ENCODE results near the gene TMIGD2.

The TMIGD2 gene

GRCh38 chr19:4320419-4320818 lies 18.2 kb upstream of the TMIGD2 start:
- H3K9me3 ChIP-seq (ENCODE audit: control extremely low read depth in 1 of 5, control insufficient read depth in 4 of 5, insufficient read depth in 2 of 5, low read depth in 1 of 5, low read length in 4 of 5): peaks cover 0 to 6% (median 0%) of the 10 kb centered on the region in 5 experiments
- H3K4me1 ChIP-seq (ENCODE audit: control extremely low read depth in 1 of 4, control insufficient read depth in 4 of 4, insufficient read depth in 4 of 4, low read length in 3 of 4): peaks cover 0 to 6% (median 1%) of the 10 kb centered on the region in 4 experiments
- no peaks in the 10 kb centered on the region for H3K36me3 ChIP-seq (ENCODE audit: control insufficient read depth in 4 of 4, insufficient read depth in 4 of 4, low read length in 3 of 4)
- ChIA-PET CTCF (interaction anchor here (1.5 to 4.6 kb wide), 6 partner anchors 8 to 73 kb away, joined by 4 to 18 read pairs (median 8); partner anchors contain the start of gene YJU2), POLR2A (no interaction called here)
- H3K4me3 ChIP-seq (ENCODE audit: control insufficient read depth in 1 of 7, extremely low read depth in 1 of 7, insufficient read depth in 4 of 7, low read depth in 2 of 7, low read length in 6 of 7): no peak overlapping the region
- DNase-seq: no peak
- H3K27ac ChIP-seq (ENCODE audit: insufficient read depth in 1 of 2, low read depth in 1 of 2, low read length in 2 of 2, poor library complexity in 1 of 2, severe bottlenecking in 2 of 2): no peak overlapping the region
- peaks cover 0 to 3% (median 0%) of the 10 kb centered on the region in 5 experiments for H3K27me3 ChIP-seq (replicated peaks in 2 of 5; ENCODE audit: control insufficient read depth in 4 of 5, insufficient read depth in 5 of 5, low read length in 4 of 5)
- WGBS (ENCODE audit: insufficient coverage): 100% methylated on average over 2 of the region's 2 CpGs

- H3K4me3 ChIP-seq (ENCODE audit: control insufficient read depth in 1 of 7, extremely low read depth in 1 of 7, insufficient read depth in 4 of 7, low read depth in 2 of 7, low read length in 6 of 7): no peak overlapping the region
- CTCF ChIA-PET: interaction anchor here (0.8 to 4.6 kb wide), 8 partner anchors 9 to 72 kb away, joined by 3 to 18 read pairs (median 4); partner anchors contain the start of gene YJU2
- WGBS (ENCODE audit: insufficient coverage): 100% methylated on average over 2 of the region's 2 CpGs
- H3K27ac ChIP-seq (ENCODE audit: insufficient read depth in 1 of 2, low read depth in 1 of 2, low read length in 2 of 2, poor library complexity in 1 of 2, severe bottlenecking in 2 of 2): no peak overlapping the region
- DNase-seq: peak in 2 of 3 donors; percentile 41 to 42
- H3K9me3 ChIP-seq (ENCODE audit: control extremely low read depth in 1 of 5, control insufficient read depth in 4 of 5, insufficient read depth in 2 of 5, low read depth in 1 of 5, low read length in 4 of 5): peaks cover 0 to 6% (median 0%) of the 10 kb centered on the region in 5 experiments
- peaks cover 0 to 6% (median 1%) of the 10 kb centered on the region in 4 experiments for H3K4me1 ChIP-seq (ENCODE audit: control extremely low read depth in 1 of 4, control insufficient read depth in 4 of 4, insufficient read depth in 4 of 4, low read length in 3 of 4)
- POLR2A ChIA-PET: interaction anchor here (0.5 kb wide), 1 partner anchor 10 kb away, joined by 3 read pairs; no protein-coding TSS in a partner anchor
- H3K36me3 ChIP-seq (ENCODE audit: control insufficient read depth in 4 of 4, insufficient read depth in 4 of 4, low read length in 3 of 4): no peaks in the 10 kb centered on the region
- H3K27me3 ChIP-seq (replicated peaks in 2 of 5; ENCODE audit: control insufficient read depth in 4 of 5, insufficient read depth in 5 of 5, low read length in 4 of 5): no peaks in the 10 kb centered on the region
These were observed 17.0 kb upstream of the TMIGD2 start for GRCh38 chr19:4319067-4319718.

GRCh38 chr19:4318460-4318859 lies 16.3 kb upstream of the TMIGD2 start:
- Histone ChIP-seq H3K36me3 (ENCODE audit: control insufficient read depth in 4 of 4, insufficient read depth in 4 of 4, low read length in 3 of 4) (no peaks in the 10 kb centered on the region), H3K4me3 (ENCODE audit: control insufficient read depth in 1 of 7, extremely low read depth in 1 of 7, insufficient read depth in 4 of 7, low read depth in 2 of 7, low read length in 6 of 7) (no peak overlapping the region), H3K27me3 (replicated peaks in 2 of 5; ENCODE audit: control insufficient read depth in 4 of 5, insufficient read depth in 5 of 5, low read length in 4 of 5) (no peaks in the 10 kb centered on the region), H3K27ac (ENCODE audit: insufficient read depth in 1 of 2, low read depth in 1 of 2, low read length in 2 of 2, poor library complexity in 1 of 2, severe bottlenecking in 2 of 2) (no peak overlapping the region), H3K9me3 (ENCODE audit: control extremely low read depth in 1 of 5, control insufficient read depth in 4 of 5, insufficient read depth in 2 of 5, low read depth in 1 of 5, low read length in 4 of 5) (peaks cover 0 to 6% (median 0%) of the 10 kb centered on the region in 5 experiments), H3K4me1 (ENCODE audit: control extremely low read depth in 1 of 4, control insufficient read depth in 4 of 4, insufficient read depth in 4 of 4, low read length in 3 of 4) (peaks cover 0 to 6% (median 1%) of the 10 kb centered on the region in 4 experiments)
- DNase-seq: no peak
- ChIA-PET CTCF (interaction anchor here (2.2 to 4.6 kb wide), 2 partner anchors 12 to 34 kb away, joined by 13 to 18 read pairs; no protein-coding TSS in a partner anchor), POLR2A (interaction anchor here (0.5 kb wide), 1 partner anchor 10 kb away, joined by 3 read pairs; no protein-coding TSS in a partner anchor)
- 97% methylated on average over 5 of the region's 7 CpGs for WGBS (ENCODE audit: insufficient coverage)

- H3K4me1 ChIP-seq (ENCODE audit: control extremely low read depth in 1 of 4, control insufficient read depth in 4 of 4, insufficient read depth in 4 of 4, low read length in 3 of 4): peaks cover 0 to 6% (median 1%) of the 10 kb centered on the region in 4 experiments
- H3K4me3 ChIP-seq (ENCODE audit: control insufficient read depth in 1 of 7, extremely low read depth in 1 of 7, insufficient read depth in 4 of 7, low read depth in 2 of 7, low read length in 6 of 7): no peak overlapping the region
- H3K36me3 ChIP-seq (ENCODE audit: control insufficient read depth in 4 of 4, insufficient read depth in 4 of 4, low read length in 3 of 4): no peaks in the 10 kb centered on the region
- H3K9me3 ChIP-seq (ENCODE audit: control extremely low read depth in 1 of 5, control insufficient read depth in 4 of 5, insufficient read depth in 2 of 5, low read depth in 1 of 5, low read length in 4 of 5): peaks cover 0 to 6% (median 0%) of the 10 kb centered on the region in 5 experiments
- DNase-seq: no peak
- no peak overlapping the region for H3K27ac ChIP-seq (ENCODE audit: insufficient read depth in 1 of 2, low read depth in 1 of 2, low read length in 2 of 2, poor library complexity in 1 of 2, severe bottlenecking in 2 of 2)
- H3K27me3 ChIP-seq (replicated peaks in 2 of 5; ENCODE audit: control insufficient read depth in 4 of 5, insufficient read depth in 5 of 5, low read length in 4 of 5): no peaks in the 10 kb centered on the region
- ChIA-PET POLR2A (no interaction called here), CTCF (no interaction called here)
- 95% methylated on average over 6 of the region's 9 CpGs for WGBS (ENCODE audit: insufficient coverage)
These were observed 14.8 kb upstream of the TMIGD2 start for GRCh38 chr19:4316956-4317355.

GRCh38 chr19:4313847-4314490 lies 11.8 kb upstream of the TMIGD2 start:
- no peak for DNase-seq
- Histone ChIP-seq H3K27me3 (replicated peaks in 2 of 5; ENCODE audit: control insufficient read depth in 4 of 5, insufficient read depth in 5 of 5, low read length in 4 of 5) (no peaks in the 10 kb centered on the region), H3K9me3 (ENCODE audit: control extremely low read depth in 1 of 5, control insufficient read depth in 4 of 5, insufficient read depth in 2 of 5, low read depth in 1 of 5, low read length in 4 of 5) (no peaks in the 10 kb centered on the region), H3K36me3 (ENCODE audit: control insufficient read depth in 4 of 4, insufficient read depth in 4 of 4, low read length in 3 of 4) (no peaks in the 10 kb centered on the region), H3K4me3 (ENCODE audit: control insufficient read depth in 1 of 7, extremely low read depth in 1 of 7, insufficient read depth in 4 of 7, low read depth in 2 of 7, low read length in 6 of 7) (no peak overlapping the region), H3K27ac (ENCODE audit: insufficient read depth in 1 of 2, low read depth in 1 of 2, low read length in 2 of 2, poor library complexity in 1 of 2, severe bottlenecking in 2 of 2) (no peak overlapping the region), H3K4me1 (ENCODE audit: control extremely low read depth in 1 of 4, control insufficient read depth in 4 of 4, insufficient read depth in 4 of 4, low read length in 3 of 4) (peaks cover 0 to under 1% (median 0%) of the 10 kb centered on the region in 4 experiments)
- ChIA-PET CTCF (interaction anchor here (0.6 to 1.4 kb wide), 2 partner anchors 46 to 51 kb away, joined by 3 read pairs; no protein-coding TSS in a partner anchor), POLR2A (interaction anchor here (0.6 kb wide), 1 partner anchor 312 kb away, joined by 4 read pairs; no protein-coding TSS in a partner anchor)
- 90% methylated on average over 6 of the region's 12 CpGs for WGBS (ENCODE audit: insufficient coverage)

- ChIA-PET CTCF (no interaction called here), POLR2A (no interaction called here)
- no peaks in the 10 kb centered on the region for H3K27me3 ChIP-seq (replicated peaks in 2 of 5; ENCODE audit: control insufficient read depth in 4 of 5, insufficient read depth in 5 of 5, low read length in 4 of 5)
- no peaks in the 10 kb centered on the region for H3K9me3 ChIP-seq (ENCODE audit: control extremely low read depth in 1 of 5, control insufficient read depth in 4 of 5, insufficient read depth in 2 of 5, low read depth in 1 of 5, low read length in 4 of 5)
- 96% methylated on average over 16 of the region's 22 CpGs for WGBS (ENCODE audit: insufficient coverage)
- H3K27ac ChIP-seq (ENCODE audit: insufficient read depth in 1 of 2, low read depth in 1 of 2, low read length in 2 of 2, poor library complexity in 1 of 2, severe bottlenecking in 2 of 2): no peak overlapping the region
- H3K36me3 ChIP-seq (ENCODE audit: control insufficient read depth in 4 of 4, insufficient read depth in 4 of 4, low read length in 3 of 4): no peaks in the 10 kb centered on the region
- DNase-seq: no peak
- H3K4me1 ChIP-seq (ENCODE audit: control extremely low read depth in 1 of 4, control insufficient read depth in 4 of 4, insufficient read depth in 4 of 4, low read length in 3 of 4): no peaks in the 10 kb centered on the region
- H3K4me3 ChIP-seq (ENCODE audit: control insufficient read depth in 1 of 7, extremely low read depth in 1 of 7, insufficient read depth in 4 of 7, low read depth in 2 of 7, low read length in 6 of 7): no peak overlapping the region
These were observed 8.3 kb upstream of the TMIGD2 start for GRCh38 chr19:4310247-4311121.
